SK-N-SH (cell line): ENCODE results near the gene ERVMER34-1.

Source experiments
- EP300 ChIP-seq, 2 experiments: IDR thresholded peaks; 2 replicates each; pipeline versions ENCODE4 v1.4.0 to v1.6.1; 2012; ENCODE audit warnings: borderline replicate concordance in 1 of 2, low read depth in 1 of 2, low read length in 1 of 2
- FOXM1 ChIP-seq: IDR thresholded peaks from 2 replicates; pipeline ENCODE4 v1.4.0; 2012; ENCODE audit warnings: low read depth, mild to moderate bottlenecking
- JUND ChIP-seq: IDR thresholded peaks from 2 replicates; pipeline ENCODE4 v1.4.0; 2012
- MAX ChIP-seq: IDR thresholded peaks from 2 replicates; pipeline ENCODE4 v1.4.0; 2012; ENCODE audit warnings: low read depth
- MXI1 ChIP-seq: IDR thresholded peaks from 2 replicates; pipeline ENCODE4 v1.6.1; 2012; ENCODE audit warnings: mild to moderate bottlenecking, low read depth, low read length, improper control_type of control experiment
- POLR2AphosphoS5 ChIP-seq: IDR thresholded peaks from 2 replicates; pipeline ENCODE4 v1.6.1; 2012; ENCODE audit warnings: low read depth, low read length
- RXRA ChIP-seq: IDR thresholded peaks from 2 replicates; pipeline ENCODE4 v1.4.0; 2012; ENCODE audit warnings: low read depth, mild to moderate bottlenecking, borderline replicate concordance
- SIN3A ChIP-seq: IDR thresholded peaks from 2 replicates; pipeline ENCODE4 v1.6.1; 2012; ENCODE audit warnings: low read depth, mild to moderate bottlenecking, low read length, moderate library complexity, borderline replicate concordance
- TAF1 ChIP-seq: IDR thresholded peaks from 2 replicates; pipeline ENCODE4 v1.6.1; 2012; ENCODE audit warnings: low read depth, mild to moderate bottlenecking, low read length, moderate library complexity, borderline replicate concordance
- USF2 ChIP-seq: fragments of 150-350 bp; IDR thresholded peaks from 2 replicates; pipeline ENCODE4 v1.6.1; 2017; ENCODE audit warnings: antibody characterized with exemption, low read length, low read depth, borderline replicate concordance
- TF ChIP-seq, protein P1 (sequence below): fragments of 200-600 bp; sonication (generic); IDR thresholded peaks from 2 replicates; pipeline ENCODE4 v1.6.1; 2017; ENCODE audit warnings: antibody characterized with exemption, mild to moderate bottlenecking, moderate library complexity
- TF ChIP-seq, protein P2 (sequence below): fragments of 150-350 bp; IDR thresholded peaks from 2 replicates; pipeline ENCODE4 v1.6.1; 2016; ENCODE audit warnings: mild to moderate bottlenecking, low read depth, low read length

DNA sequence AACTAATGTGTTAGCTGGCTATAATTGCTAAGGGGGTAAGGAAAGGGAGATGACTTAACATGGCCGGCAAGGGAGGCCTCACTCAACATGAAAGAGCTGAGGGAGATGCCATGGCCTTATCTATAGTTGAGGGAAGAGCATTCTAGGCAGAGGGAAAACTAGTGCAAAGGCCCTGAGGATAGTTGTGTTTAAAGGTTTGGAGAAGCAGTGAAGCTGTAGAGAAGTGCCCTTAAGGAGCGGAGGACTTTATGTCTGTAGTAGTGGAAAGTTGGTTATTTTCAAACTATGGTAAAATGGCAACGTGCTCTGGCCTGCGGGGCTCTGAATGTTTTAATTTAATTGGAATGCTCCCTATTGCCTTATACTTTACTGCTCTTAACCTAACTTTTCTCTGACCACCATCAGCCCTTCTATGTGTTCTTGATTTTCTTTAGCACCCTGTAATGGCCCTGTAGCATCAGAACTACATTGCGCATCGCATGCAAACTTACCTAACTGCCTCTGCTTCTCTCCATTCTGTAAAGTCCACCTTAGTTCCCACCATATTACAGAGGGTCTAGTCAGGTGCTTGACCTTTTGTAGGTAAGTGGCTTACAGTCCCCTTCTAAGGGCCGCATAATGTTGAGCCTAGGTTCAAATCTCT, 35.8 kb downstream of the ERVMER34-1 start:
- no peak for TF ChIP-seq TAF1
- no peak for TF ChIP-seq EP300 (IDR thresholded peaks at IDR 0.05; ENCODE audit: borderline replicate concordance in 1 of 2, low read depth in 1 of 2, low read length in 1 of 2)
- TF ChIP-seq MAX: no peak
- TF ChIP-seq, protein P1, sequence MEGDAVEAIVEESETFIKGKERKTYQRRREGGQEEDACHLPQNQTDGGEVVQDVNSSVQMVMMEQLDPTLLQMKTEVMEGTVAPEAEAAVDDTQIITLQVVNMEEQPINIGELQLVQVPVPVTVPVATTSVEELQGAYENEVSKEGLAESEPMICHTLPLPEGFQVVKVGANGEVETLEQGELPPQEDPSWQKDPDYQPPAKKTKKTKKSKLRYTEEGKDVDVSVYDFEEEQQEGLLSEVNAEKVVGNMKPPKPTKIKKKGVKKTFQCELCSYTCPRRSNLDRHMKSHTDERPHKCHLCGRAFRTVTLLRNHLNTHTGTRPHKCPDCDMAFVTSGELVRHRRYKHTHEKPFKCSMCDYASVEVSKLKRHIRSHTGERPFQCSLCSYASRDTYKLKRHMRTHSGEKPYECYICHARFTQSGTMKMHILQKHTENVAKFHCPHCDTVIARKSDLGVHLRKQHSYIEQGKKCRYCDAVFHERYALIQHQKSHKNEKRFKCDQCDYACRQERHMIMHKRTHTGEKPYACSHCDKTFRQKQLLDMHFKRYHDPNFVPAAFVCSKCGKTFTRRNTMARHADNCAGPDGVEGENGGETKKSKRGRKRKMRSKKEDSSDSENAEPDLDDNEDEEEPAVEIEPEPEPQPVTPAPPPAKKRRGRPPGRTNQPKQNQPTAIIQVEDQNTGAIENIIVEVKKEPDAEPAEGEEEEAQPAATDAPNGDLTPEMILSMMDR: no peak
- TF ChIP-seq SIN3A: no peak
- no peak for TF ChIP-seq FOXM1
- TF ChIP-seq RXRA: no peak
- TF ChIP-seq MXI1: no peak
- no peak for TF ChIP-seq JUND
- TF ChIP-seq POLR2AphosphoS5: no peak
- TF ChIP-seq, protein P2, sequence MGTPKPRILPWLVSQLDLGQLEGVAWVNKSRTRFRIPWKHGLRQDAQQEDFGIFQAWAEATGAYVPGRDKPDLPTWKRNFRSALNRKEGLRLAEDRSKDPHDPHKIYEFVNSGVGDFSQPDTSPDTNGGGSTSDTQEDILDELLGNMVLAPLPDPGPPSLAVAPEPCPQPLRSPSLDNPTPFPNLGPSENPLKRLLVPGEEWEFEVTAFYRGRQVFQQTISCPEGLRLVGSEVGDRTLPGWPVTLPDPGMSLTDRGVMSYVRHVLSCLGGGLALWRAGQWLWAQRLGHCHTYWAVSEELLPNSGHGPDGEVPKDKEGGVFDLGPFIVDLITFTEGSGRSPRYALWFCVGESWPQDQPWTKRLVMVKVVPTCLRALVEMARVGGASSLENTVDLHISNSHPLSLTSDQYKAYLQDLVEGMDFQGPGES: no peak
- no peak for TF ChIP-seq USF2
